AG09309 (cell line): ENCODE measurements around the gene ADGRG4.

Experiments
- DNase-seq: peaks from one replicate; pipeline ENCODE4 v3.0.0-alpha.2; 2010; ENCODE audit warnings: low read depth
- H3K4me3 ChIP-seq: 2 replicates; pipeline ENCODE4 v1.5.1; 2011; ENCODE audit warnings: mild to moderate bottlenecking, low read depth, low read length, moderate library complexity; ENCODE audit not compliant: control insufficient read depth
- CTCF ChIP-seq: IDR thresholded peaks from 2 replicates; pipeline ENCODE4 v1.5.1; 2011; ENCODE audit warnings: mild to moderate bottlenecking, low read depth, low read length, inconsistent platforms; ENCODE audit not compliant: insufficient read depth, control insufficient read depth; ENCODE audit errors: missing control alignments

The ADGRG4 gene

DNA sequence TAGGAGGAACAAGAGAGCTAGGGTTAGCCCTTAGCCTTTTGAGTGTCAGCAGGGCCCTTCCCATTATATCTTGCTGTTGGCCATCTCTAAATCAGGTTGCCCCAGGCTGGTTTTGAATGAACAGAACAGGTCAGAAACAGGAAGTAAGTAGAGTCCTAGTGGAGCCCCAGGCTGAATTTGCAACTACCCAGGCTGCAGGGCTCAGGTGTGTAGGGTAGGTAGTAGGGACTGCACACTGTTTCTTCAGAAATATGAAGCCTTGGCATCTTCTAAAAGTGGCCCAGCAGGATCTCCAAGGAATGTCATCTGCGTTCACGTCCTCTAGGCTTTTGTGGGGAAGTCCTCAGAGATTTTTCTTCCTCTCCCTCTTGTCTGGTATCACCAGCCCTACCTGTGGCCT lies 90.2 kb downstream of the ADGRG4 start:
- no peak for TF ChIP-seq CTCF
- H3K4me3 ChIP-seq: no peak overlapping the region
- no peak for DNase-seq

- no peak for DNase-seq
- TF ChIP-seq CTCF: no peak
- H3K4me3 ChIP-seq: no peak overlapping the region
Observed at GRCh38 chrX:136395271-136395670, 94.5 kb downstream of the ADGRG4 start.

DNA sequence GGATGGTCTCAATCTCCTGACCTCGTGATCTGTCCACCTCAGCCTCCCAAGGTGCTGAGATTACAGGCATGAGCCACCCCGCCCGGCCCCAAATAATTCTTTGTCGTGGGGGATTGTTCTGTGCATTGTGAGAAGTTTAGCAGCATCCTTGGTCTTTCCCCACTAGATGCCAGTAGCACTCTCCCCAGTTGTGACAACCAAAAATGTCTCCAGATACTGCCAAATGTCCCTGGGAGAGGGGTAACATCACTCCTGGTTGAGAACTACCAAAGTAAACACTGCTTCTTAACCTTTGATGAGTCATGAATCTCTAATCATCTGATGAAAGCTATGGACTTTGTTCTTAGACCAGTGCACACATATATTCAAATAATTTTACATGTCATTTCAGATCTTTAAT lies 96.2 kb downstream of the ADGRG4 start:
- no peak for TF ChIP-seq CTCF
- DNase-seq: no peak
- H3K4me3 ChIP-seq: no peak overlapping the region

DNA sequence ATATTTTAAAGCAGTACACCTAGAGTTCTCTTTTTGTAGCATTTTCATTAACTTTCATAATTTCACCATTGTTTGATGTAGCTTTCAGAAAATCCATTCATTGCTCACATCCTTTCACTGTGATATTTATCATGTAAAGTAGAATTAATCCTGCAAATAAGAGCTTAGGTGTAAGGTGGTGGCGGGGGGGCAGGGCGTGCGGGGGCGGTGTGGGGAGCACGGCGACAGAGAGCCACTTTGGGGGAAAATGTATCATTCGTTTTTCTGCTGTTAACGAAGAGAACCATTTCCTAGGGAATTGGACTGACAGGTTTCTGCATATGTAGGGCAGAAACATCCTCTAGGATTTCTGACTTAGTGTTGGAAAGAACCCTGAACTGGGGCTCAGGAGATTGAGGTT lies 104.4 kb downstream of the ADGRG4 start:
- H3K4me3 ChIP-seq: no peak overlapping the region
- TF ChIP-seq CTCF: no peak
- DNase-seq: no peak

DNA sequence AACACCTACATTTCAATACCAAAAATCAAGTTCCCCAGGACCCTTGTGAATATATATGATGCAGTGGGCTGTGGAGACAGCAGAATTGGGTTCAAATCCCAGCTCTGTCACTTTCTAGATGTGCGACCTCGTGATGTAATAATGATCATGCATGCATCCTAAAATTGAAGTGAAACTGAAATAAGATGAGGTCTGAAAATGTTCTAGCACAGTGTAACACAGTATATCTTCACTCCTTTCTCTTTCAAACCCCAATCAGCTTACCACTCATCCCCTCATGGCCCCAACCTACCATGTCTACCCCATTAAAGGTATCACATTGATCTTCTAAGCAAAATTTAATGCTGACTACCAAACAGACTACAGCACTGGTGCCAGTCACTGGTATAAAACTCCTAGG lies 117.0 kb downstream of the ADGRG4 start:
- no peak overlapping the region for H3K4me3 ChIP-seq
- no peak for DNase-seq
- TF ChIP-seq CTCF: no peak

GRCh38 chrX:136421338-136421737 lies 120.6 kb downstream of the ADGRG4 start:
- no peak for DNase-seq
- no peak overlapping the region for H3K4me3 ChIP-seq
- no peak for TF ChIP-seq CTCF

DNA sequence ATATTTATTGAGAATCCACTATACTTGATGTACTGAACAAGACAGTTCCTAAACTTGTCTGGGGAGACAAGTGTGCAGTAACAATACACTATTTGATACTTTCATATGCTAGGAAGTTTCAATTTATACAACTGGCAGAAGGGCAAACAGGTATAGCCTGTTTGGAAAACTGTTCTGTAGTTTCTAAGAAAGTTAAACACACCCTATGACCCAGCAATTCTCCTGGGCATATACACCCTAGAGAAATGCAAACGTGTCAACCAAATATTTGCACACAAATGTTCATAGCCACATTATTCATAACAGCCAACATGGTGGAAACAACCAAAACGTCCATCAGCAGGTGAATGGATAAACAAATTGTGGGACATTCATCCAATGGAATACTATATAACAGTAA lies 123.0 kb downstream of the ADGRG4 start:
- DNase-seq: no peak
- TF ChIP-seq CTCF: no peak

More for the DNA sequence above, 123.0 kb downstream of the ADGRG4 start:
- H3K4me3 ChIP-seq: no peak overlapping the region
